ENCODE measurements around the gene RAD51B. TPM values are rescaled to one million over a fixed set of nuclear protein-coding genes. Genes with fewer than 3 reads are reported as not detected.

The RAD51B gene
- total RNA-seq, 1 experiment from 2014 or later, result 8.5 TPM

- H3K9me3 ChIP-seq (ENCODE audit: control insufficient read depth, insufficient read depth, low read depth, low read length), result no peaks in the 10 kb centered on the region
Observed at GRCh38 chr14:68571114-68571591, 751.6 kb downstream of the RAD51B start.

GRCh38 chr14:68571928-68572525 lies 752.4 kb downstream of the RAD51B start:
- BruUV-seq (replicated peaks), result no TSS peak
- Histone ChIP-seq H3K27me3 (ENCODE audit: control insufficient read depth, insufficient read depth, low read length) (no peaks in the 10 kb centered on the region), H3K36me3 (ENCODE audit: control insufficient read depth, insufficient read depth, low read length) (no peaks in the 10 kb centered on the region), H3K9me3 (ENCODE audit: control insufficient read depth, insufficient read depth, low read depth, low read length) (no peaks in the 10 kb centered on the region), H3K4me1 (ENCODE audit: control insufficient read depth, insufficient read depth, low read length) (no peaks in the 10 kb centered on the region; the same call in 1 of the 2 replicates), H3K27ac (ENCODE audit: low read length) (no peak overlapping the region), H3K4me3 (ENCODE audit: low read depth in 2 of 2, low read length in 2 of 2) (no peak overlapping the region)
- ChIA-PET POLR2A (no interaction called here), CTCF (no interaction called here)
- intact Hi-C loops (cut with micrococcal nuclease; ENCODE audit: unreplicated experiment) (no loop called here), in situ Hi-C loops (cut with HindIII; ENCODE audit: low pct_unique_long_range_greater_than_20kb, low sequenced_read_pairs) (no loop called here)
- no peak for DNase-seq (ENCODE audit: low read depth, low spot score)
- TF ChIP-seq CTCF (IDR thresholded peaks at IDR 0.05) (no peak), POLR2AphosphoS5 (IDR thresholded peaks at IDR 0.05; ENCODE audit: low read depth, low read length) (no peak), TCF7L2 (IDR thresholded peaks at IDR 0.05; ENCODE audit: low read depth, low read length) (no peak), SIN3A (IDR thresholded peaks at IDR 0.05; ENCODE audit: borderline replicate concordance, insufficient read depth, low read depth, low read length) (no peak)
- TF ChIP-seq, protein P1, sequence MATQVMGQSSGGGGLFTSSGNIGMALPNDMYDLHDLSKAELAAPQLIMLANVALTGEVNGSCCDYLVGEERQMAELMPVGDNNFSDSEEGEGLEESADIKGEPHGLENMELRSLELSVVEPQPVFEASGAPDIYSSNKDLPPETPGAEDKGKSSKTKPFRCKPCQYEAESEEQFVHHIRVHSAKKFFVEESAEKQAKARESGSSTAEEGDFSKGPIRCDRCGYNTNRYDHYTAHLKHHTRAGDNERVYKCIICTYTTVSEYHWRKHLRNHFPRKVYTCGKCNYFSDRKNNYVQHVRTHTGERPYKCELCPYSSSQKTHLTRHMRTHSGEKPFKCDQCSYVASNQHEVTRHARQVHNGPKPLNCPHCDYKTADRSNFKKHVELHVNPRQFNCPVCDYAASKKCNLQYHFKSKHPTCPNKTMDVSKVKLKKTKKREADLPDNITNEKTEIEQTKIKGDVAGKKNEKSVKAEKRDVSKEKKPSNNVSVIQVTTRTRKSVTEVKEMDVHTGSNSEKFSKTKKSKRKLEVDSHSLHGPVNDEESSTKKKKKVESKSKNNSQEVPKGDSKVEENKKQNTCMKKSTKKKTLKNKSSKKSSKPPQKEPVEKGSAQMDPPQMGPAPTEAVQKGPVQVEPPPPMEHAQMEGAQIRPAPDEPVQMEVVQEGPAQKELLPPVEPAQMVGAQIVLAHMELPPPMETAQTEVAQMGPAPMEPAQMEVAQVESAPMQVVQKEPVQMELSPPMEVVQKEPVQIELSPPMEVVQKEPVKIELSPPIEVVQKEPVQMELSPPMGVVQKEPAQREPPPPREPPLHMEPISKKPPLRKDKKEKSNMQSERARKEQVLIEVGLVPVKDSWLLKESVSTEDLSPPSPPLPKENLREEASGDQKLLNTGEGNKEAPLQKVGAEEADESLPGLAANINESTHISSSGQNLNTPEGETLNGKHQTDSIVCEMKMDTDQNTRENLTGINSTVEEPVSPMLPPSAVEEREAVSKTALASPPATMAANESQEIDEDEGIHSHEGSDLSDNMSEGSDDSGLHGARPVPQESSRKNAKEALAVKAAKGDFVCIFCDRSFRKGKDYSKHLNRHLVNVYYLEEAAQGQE (IDR thresholded peaks at IDR 0.05; ENCODE audit: insufficient read depth in 1 of 2, low read depth in 2 of 2, low read length in 1 of 2), result no peak
- no peak for ATAC-seq

More at GRCh38 chr14:68571114-68571591, 751.6 kb downstream of the RAD51B start:
- no peaks in the 10 kb centered on the region for H3K36me3 ChIP-seq (ENCODE audit: control insufficient read depth, insufficient read depth, low read length)
- TF ChIP-seq, protein P1 (IDR thresholded peaks at IDR 0.05; ENCODE audit: insufficient read depth in 1 of 2, low read depth in 2 of 2, low read length in 1 of 2), result no peak
- no peak for TF ChIP-seq POLR2AphosphoS5 (IDR thresholded peaks at IDR 0.05; ENCODE audit: low read depth, low read length)
- no peak overlapping the region for H3K4me3 ChIP-seq (ENCODE audit: low read depth in 2 of 2, low read length in 2 of 2)
- no peak for DNase-seq (ENCODE audit: low read depth, low spot score)
- no peaks in the 10 kb centered on the region for H3K27me3 ChIP-seq (ENCODE audit: control insufficient read depth, insufficient read depth, low read length)
- ChIA-PET CTCF (no interaction called here), POLR2A (no interaction called here)
- H3K27ac ChIP-seq (ENCODE audit: low read length), result no peak overlapping the region
- no TSS peak for BruUV-seq (replicated peaks)
- H3K4me1 ChIP-seq (ENCODE audit: control insufficient read depth, insufficient read depth, low read length), result no peaks in the 10 kb centered on the region; the same call in 1 of the 2 replicates
- in situ Hi-C loops (cut with HindIII; ENCODE audit: low pct_unique_long_range_greater_than_20kb, low sequenced_read_pairs) (no loop called here), intact Hi-C loops (cut with micrococcal nuclease; ENCODE audit: unreplicated experiment) (no loop called here)
- no peak for ATAC-seq
